Muscle of leg (tissue), 11 donors: ENCODE measurements around the gene PIGN. TPM values are rescaled to one million over a fixed set of nuclear protein-coding genes. Genes with fewer than 3 reads are reported as not detected.
A peak's percentile ranks its signal among the peaks of the same experiment; 100 is the strongest.
"Not testable (repeated sequence)": the region's sequence is repeated elsewhere in the genome, so short reads cannot be mapped to it uniquely, and the experiment has no call there.

ENCODE experiments used
- DNase-seq: peaks from one replicate; pipeline ENCODE4 v3.0.0; 2013
- H3K27ac ChIP-seq: one replicate; pipeline ENCODE4 v1.5.1; 2013; ENCODE audit warnings: mild to moderate bottlenecking, low read length, control low read depth
- H3K27me3 ChIP-seq: one replicate; pipeline ENCODE4 v1.6.1; 2013; ENCODE audit warnings: low read length; ENCODE audit not compliant: control insufficient read depth, insufficient read depth
- H3K36me3 ChIP-seq: one replicate; pipeline ENCODE4 v1.6.1; 2013; ENCODE audit warnings: low read length; ENCODE audit not compliant: control insufficient read depth, insufficient read depth
- H3K4me1 ChIP-seq: one replicate; pipeline ENCODE4 v1.6.1; 2013; ENCODE audit warnings: low read length; ENCODE audit not compliant: control insufficient read depth, insufficient read depth
- H3K4me3 ChIP-seq: one replicate; pipeline ENCODE4 v1.5.1; 2013; ENCODE audit warnings: low read length, control low read depth
- H3K9me3 ChIP-seq: replicated peaks from 2 replicates; pipeline ENCODE4 v1.6.1; 2013; ENCODE audit warnings: low read depth, low read length; ENCODE audit not compliant: control insufficient read depth
- WGBS: methylation state at CpG from one replicate; pipeline ENCODE4 v1.1.5; 2013; ENCODE audit warnings: missing lambda C conversion rate; ENCODE audit not compliant: insufficient coverage; 5-methylcytosine and 5-hydroxymethylcytosine counted together
- polyA plus RNA-seq, 8 donors: library from polyadenylated mRNA; unstranded; fragments of 120-200 nt; gene quantifications; one replicate each; pipeline versions ENCODE4 v1.2.1 to v1.2.3, GENCODE V29; 2013; ENCODE audit warnings: inconsistent platforms in 1 of 8, low replicate concordance in 1 of 8; ENCODE audit not compliant: insufficient read length in 8 of 8, insufficient read depth in 1 of 8
- total RNA-seq: library from RNA; stranded (reverse); fragments of 120-200 nt; gene quantifications from one replicate; pipeline ENCODE4 v1.2.4, GENCODE V29; 2013

The PIGN gene
- total and polyA plus RNA-seq, 9 donors: 13.4 to 21.1 (median 15.1) TPM

DNA sequence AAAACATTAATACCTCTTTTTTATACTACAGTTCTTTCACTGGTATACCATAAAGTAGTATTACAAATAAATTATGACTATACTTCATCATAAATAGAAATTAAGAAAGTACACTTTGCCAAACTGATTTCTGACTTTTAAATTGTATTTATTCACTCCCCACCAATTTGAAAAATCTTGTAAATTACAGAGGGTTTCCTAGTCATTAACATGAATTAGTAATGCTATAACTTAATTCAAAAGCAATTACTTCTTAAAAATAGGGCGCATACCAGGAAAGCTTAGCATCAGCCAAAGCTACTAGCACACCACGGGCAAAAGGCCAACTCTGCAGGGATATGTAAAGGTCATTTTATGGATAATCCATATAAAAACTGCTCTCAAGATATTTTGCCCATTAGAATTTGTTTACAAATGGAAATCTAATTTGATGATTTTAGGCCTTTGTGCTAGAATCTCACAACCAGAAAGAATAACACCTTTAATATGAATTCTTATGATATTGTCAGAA is 142.3 kb downstream of the PIGN start:
- H3K9me3 ChIP-seq: peaks cover 3% of the 10 kb centered on the region
- H3K27me3 ChIP-seq: no peaks in the 10 kb centered on the region
- no peak overlapping the region for H3K27ac ChIP-seq
- peaks cover 2% of the 10 kb centered on the region for H3K4me1 ChIP-seq
- WGBS: no CpG with 5 or more reads among the region's 2 CpGs
- H3K4me3 ChIP-seq: no peak overlapping the region
- DNase-seq: peak; percentile 44
- H3K36me3 ChIP-seq: no peaks in the 10 kb centered on the region

DNA sequence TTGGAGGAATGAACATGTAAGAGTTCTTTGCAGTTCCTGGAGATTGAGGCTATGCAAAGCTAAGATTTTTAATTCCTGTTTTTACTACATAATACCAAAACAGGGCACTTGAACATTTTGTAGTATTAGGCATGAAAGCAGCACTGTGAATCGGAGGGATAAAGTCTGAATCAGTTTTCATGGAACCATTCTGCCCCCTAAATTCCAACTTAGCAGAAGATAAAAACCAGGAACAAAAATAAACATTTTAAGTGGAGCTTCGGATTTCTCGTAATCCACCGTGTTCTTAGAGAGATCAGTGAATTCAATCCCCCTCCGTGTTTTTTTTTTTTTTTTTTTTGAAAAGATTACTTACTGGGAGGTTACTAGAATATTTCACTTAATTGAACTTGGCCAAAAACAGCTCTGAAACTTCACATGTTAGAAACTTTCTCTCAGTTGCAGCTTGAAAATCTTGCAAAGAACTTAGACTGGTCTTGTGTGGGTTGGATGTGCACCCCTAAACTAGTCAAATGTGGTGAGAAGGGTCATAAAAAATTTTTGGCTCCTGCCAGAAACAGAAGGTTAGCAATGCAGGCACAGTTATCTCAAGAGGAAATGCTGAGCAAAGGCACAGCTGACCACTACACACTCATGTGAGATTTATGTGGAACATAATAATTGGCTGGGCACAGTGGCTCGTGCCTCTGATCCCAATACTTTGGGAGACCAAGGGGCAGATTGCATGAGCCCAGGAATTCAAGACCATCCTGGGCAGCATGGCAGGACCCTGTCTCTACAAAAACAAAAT is 148.7 kb downstream of the PIGN start:
- no peak overlapping the region for H3K27ac ChIP-seq
- WGBS: 33% methylated on average over 1 of the region's 6 CpGs
- H3K27me3 ChIP-seq: no peaks in the 10 kb centered on the region
- H3K4me3 ChIP-seq: no peak overlapping the region
- peak; percentile 66 for DNase-seq
- H3K9me3 ChIP-seq: no peaks in the 10 kb centered on the region
- no peaks in the 10 kb centered on the region for H3K36me3 ChIP-seq
- H3K4me1 ChIP-seq: no peaks in the 10 kb centered on the region

DNA sequence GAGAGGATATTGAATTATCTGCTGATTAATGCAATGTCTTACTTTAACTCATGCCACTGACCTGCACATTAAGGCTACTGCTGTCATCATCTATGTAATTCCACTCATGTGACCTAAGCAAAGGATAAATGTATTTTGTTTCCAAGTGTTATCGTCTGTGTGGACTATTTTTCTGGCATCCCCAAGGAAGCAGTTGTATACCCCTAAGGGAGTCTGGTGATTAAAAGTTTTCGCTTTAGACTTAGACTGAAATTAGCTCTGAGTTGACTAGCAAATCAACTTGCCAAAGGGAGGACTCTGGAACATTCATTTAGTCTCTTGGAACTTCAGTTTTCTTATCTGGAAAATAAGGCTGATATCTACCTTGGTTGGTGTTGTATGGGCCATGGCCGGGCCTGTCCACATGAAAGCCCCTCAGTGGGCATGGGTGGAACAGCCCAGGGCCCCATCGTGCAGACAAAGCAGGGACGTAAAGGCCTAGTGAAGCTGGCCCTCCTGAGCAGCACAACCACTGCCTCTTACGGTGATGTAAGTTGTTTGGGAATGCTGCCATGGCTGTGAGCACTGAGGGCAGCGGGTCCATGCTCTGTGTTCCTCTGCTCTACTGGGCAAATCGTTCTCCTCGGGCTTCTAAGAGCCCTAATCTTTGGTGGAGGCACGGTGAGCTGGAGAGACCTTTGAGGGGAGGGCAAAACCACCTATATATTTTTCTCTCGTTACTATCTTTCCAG is 149.7 kb downstream of the PIGN start:
- no peaks in the 10 kb centered on the region for H3K4me1 ChIP-seq
- no peak for DNase-seq
- no peaks in the 10 kb centered on the region for H3K9me3 ChIP-seq
- H3K27me3 ChIP-seq: no peaks in the 10 kb centered on the region
- WGBS: 77% methylated on average over 4 of the region's 11 CpGs
- no peaks in the 10 kb centered on the region for H3K36me3 ChIP-seq
- H3K4me3 ChIP-seq: no peak overlapping the region
- H3K27ac ChIP-seq: no peak overlapping the region

DNA sequence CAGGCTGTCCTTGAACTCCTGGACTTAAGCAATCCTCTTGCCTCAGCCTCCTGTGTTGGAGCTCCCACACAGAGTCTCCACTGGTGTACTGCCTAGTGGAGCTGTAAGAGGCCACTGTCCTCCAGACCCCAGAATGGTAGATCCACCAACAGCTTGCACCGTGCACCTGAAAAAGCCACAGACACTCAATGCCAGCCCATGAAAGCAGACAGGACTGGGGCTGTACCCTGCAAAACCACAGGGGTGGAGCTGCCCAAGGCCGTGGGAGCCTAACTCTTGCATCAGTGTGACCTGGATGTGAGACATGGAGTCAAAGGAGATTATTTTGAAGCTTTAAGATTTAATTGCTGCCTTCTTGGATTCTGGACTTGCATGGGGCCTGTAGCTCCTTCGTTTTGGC is 152.6 kb downstream of the PIGN start:
- H3K4me3 ChIP-seq, H3K27me3 ChIP-seq: not testable (repeated sequence)
- WGBS: 100% methylated on average over 1 of the region's 3 CpGs

GRCh38 chr18:62033756-62034155 is 153.1 kb downstream of the PIGN start:
- Histone ChIP-seq H3K4me3 (no peak overlapping the region), H3K36me3 (no peaks in the 10 kb centered on the region), H3K9me3 (no peaks in the 10 kb centered on the region), H3K27ac (no peak overlapping the region), H3K4me1 (no peaks in the 10 kb centered on the region), H3K27me3 (no peaks in the 10 kb centered on the region)
- no peak for DNase-seq

More for the DNA sequence above, 152.6 kb downstream of the PIGN start:
- DNase-seq, H3K4me1 ChIP-seq, H3K9me3 ChIP-seq, H3K36me3 ChIP-seq, H3K27ac ChIP-seq: not testable (repeated sequence)

- Histone ChIP-seq H3K4me3 (no peak overlapping the region), H3K4me1 (no peaks in the 10 kb centered on the region), H3K9me3 (no peaks in the 10 kb centered on the region), H3K36me3 (no peaks in the 10 kb centered on the region), H3K27ac (no peak overlapping the region), H3K27me3 (no peaks in the 10 kb centered on the region)
- no peak for DNase-seq
- no CpG with 5 or more reads among the region's 5 CpGs for WGBS
Observed at GRCh38 chr18:62033207-62033606, 153.6 kb downstream of the PIGN start.

DNA sequence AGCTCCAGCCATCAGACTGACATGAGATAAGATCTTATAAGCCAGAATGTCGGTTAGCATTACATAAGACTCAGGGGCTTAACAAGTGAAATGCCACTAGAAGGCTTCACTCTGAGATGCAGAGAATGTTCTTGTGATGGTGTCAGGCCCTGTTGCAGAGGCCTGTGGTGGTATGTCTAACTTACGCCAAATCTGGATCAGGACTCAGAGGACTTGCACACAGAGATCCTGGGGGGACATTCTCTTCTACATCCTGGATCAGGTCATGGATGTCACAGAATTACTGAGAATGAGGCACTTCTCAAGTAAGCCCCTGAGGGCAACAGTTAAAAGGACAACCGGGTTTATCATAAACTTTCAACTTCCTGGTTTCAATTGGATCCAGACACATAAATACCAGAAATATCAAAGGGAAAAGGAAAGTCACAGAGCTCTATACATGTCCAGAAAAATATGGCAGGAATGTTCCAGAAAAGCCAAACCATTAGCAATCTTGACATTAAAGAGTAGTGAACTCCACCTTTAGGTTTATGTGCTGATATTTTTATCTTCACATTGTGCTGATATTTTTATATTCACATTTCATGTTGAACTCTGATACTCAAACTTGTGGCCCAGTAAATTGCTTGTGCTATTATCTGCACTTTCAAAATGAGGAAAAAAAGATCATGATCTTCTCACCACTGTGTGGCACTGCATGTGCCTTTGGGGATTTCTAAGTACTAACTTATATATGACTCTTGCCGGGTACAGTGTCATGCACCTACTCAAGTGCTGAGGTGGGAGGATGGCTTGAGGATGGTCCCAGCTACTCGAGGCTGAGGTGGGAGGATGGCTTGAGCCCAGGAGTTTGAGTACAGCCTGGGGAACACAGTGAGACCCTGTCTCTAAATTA is 156.5 kb downstream of the PIGN start:
- 60% methylated on average over 2 of the region's 5 CpGs for WGBS
- H3K27ac ChIP-seq: no peak overlapping the region
- no peaks in the 10 kb centered on the region for H3K9me3 ChIP-seq
- H3K36me3 ChIP-seq: no peaks in the 10 kb centered on the region
- no peak overlapping the region for H3K4me3 ChIP-seq
- no peaks in the 10 kb centered on the region for H3K4me1 ChIP-seq
- H3K27me3 ChIP-seq: no peaks in the 10 kb centered on the region
- peak; percentile 9 for DNase-seq

GRCh38 chr18:62028715-62029114 is 158.1 kb downstream of the PIGN start:
- no peak for DNase-seq
- no peaks in the 10 kb centered on the region for H3K9me3 ChIP-seq
- no peaks in the 10 kb centered on the region for H3K4me1 ChIP-seq
- no peaks in the 10 kb centered on the region for H3K27me3 ChIP-seq
- 78% methylated on average over 2 of the region's 2 CpGs for WGBS
- H3K36me3 ChIP-seq: no peaks in the 10 kb centered on the region
- H3K4me3 ChIP-seq: no peak overlapping the region
- H3K27ac ChIP-seq: no peak overlapping the region

- Histone ChIP-seq H3K27ac (no peak overlapping the region), H3K36me3 (no peaks in the 10 kb centered on the region), H3K27me3 (no peaks in the 10 kb centered on the region), H3K9me3 (no peaks in the 10 kb centered on the region), H3K4me1 (no peaks in the 10 kb centered on the region), H3K4me3 (no peak overlapping the region)
- DNase-seq: no peak
- WGBS: 67% methylated on average over 4 of the region's 6 CpGs
Observed at GRCh38 chr18:62027914-62028520, 158.8 kb downstream of the PIGN start.
